HG02970 (cell line): ENCODE measurements around the gene EEF1AKMT2.
A peak's percentile ranks its signal among the peaks of the same experiment; 100 is the strongest.

Experiments
- ATAC-seq: cut with Tn5 transposase; IDR thresholded peaks from one replicate; pipeline ENCODE4 v1.9.1; 2021; ENCODE audit warnings: mild to moderate bottlenecking, moderate library complexity, moderate number of reproducible peaks; ENCODE audit not compliant: unreplicated experiment, low FRiP score

The EEF1AKMT2 gene

GRCh38 chr10:124724279-124725027, 67.2 kb downstream of the EEF1AKMT2 start:
- ATAC-seq, result no peak

GRCh38 chr10:124723826-124724225, 67.9 kb downstream of the EEF1AKMT2 start:
- ATAC-seq, result no peak

- peak; percentile 51 for ATAC-seq
Measured at GRCh38 chr10:124722798-124723783, 68.6 kb downstream of the EEF1AKMT2 start.

GRCh38 chr10:124721330-124722045, 70.2 kb downstream of the EEF1AKMT2 start:
- no peak for ATAC-seq

GRCh38 chr10:124719213-124719851, 72.4 kb downstream of the EEF1AKMT2 start:
- ATAC-seq, result no peak

GRCh38 chr10:124717911-124718741, 73.6 kb downstream of the EEF1AKMT2 start:
- peak; percentile 55 for ATAC-seq

GRCh38 chr10:124717041-124717757, 74.5 kb downstream of the EEF1AKMT2 start:
- ATAC-seq, result no peak

GRCh38 chr10:124716369-124716768, 75.3 kb downstream of the EEF1AKMT2 start:
- ATAC-seq, result no peak

- ATAC-seq, result no peak
Measured at GRCh38 chr10:124715439-124715838, 76.2 kb downstream of the EEF1AKMT2 start.

- ATAC-seq, result no peak
Measured at GRCh38 chr10:124713679-124714255, 77.9 kb downstream of the EEF1AKMT2 start.

- ATAC-seq, result no peak
Measured at GRCh38 chr10:124712704-124713407, 78.8 kb downstream of the EEF1AKMT2 start.

- no peak for ATAC-seq
Measured at GRCh38 chr10:124711145-124711544, 80.5 kb downstream of the EEF1AKMT2 start.

- no peak for ATAC-seq
Measured at GRCh38 chr10:124710266-124710881, 81.3 kb downstream of the EEF1AKMT2 start.

- no peak for ATAC-seq
Measured at GRCh38 chr10:124709861-124710260, 81.8 kb downstream of the EEF1AKMT2 start.

GRCh38 chr10:124708922-124709520, 82.7 kb downstream of the EEF1AKMT2 start:
- ATAC-seq, result no peak

GRCh38 chr10:124708246-124708779, 83.4 kb downstream of the EEF1AKMT2 start:
- ATAC-seq, result no peak
